Epidermal melanocyte (primary cell): ENCODE results near the gene EPB41L4B.
"Not testable (repeated sequence)": the region's sequence is repeated elsewhere in the genome, so short reads cannot be mapped to it uniquely, and the experiment has no call there.

Source experiments
- DNase-seq: peaks from one replicate; pipeline ENCODE4 v3.0.0; 2011; ENCODE audit warnings: low spot score; ENCODE audit not compliant: insufficient read length

EPB41L4B gene

DNA sequence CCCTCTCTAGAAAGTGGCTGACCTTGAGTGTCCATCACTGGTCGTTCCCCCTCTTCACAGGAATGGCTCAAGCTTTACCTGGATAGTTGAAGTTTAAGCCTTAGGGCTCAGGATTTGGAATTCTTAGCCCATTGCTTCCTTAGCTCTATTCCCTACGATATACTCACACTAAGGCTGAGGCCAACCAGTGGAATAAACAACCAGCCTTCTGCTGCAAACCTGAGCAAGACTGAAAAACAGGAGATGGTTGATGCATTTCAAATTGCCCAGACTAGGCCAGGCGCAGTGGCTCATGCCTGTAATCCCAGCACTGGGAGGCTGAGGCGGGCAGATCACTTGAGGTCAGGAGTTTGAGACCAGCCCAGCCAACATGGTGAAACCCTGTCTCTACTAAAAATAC lies 194.2 kb downstream of the EPB41L4B start:
- not testable (repeated sequence) for DNase-seq

DNA sequence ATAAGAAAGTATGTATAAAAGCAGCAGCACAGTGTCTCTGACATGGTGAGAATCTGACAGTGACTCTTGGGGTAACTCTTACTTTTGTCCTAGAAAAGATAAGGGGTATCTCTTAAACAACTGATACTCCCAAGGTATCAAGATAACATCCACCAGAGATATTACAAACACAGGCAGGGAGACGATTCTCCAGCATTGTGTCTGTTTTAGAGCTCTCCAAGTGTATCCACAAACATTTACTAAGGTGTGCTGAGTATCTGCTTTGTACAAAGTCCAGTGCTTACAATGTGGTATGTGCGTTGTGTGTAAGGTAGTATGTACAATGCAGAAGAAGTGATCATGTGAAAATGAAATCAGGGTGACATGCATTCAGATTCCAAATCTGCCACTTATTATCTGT lies 196.7 kb downstream of the EPB41L4B start:
- DNase-seq = no peak

DNA sequence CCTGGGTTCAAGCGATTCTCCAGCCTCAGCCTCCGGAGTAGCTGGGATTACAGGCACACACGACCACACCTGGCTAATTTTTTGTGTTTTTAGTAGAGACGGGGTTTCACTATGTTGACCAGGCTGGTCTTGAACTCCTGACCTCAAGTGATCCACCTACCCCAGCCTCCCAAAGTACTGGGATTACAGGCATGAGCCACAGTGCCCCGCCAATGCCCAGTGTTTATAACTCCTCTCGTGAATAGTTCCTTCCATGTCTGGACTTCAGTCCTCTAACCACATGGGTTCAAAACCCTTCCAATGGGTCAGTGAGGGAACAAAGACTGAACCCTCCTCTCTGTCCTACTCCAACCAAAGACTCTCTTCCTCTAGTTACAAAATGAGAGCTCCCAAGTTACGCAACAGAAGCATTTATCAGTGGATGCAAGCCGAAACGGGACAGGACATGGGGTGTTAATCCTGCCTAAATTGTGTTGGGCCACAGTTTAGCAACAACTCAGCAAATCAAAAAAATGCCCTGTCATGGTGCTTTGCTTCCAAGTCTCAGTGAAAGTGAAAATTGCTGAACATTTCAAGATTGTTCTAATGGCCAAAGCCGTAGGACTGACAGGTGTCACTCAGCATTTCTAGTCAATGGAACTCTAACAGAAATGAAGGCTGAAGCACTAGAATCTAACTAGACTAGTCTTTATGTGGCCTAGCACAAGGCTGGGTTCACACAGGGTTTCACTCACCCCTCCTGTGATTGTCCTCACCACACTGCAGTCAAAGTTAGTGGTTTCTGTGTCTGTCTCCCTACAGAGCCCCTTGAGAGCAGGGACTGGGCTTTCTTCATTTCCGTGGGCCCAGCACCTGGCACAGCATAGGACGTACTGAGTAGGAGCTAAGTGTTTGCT lies 197.9 kb downstream of the EPB41L4B start:
- DNase-seq = no peak
